ENCODE data around the gene TRPM7. TPM values are rescaled to one million over a fixed set of nuclear protein-coding genes. Genes with fewer than 3 reads are reported as not detected.

TRPM7 gene
- total RNA-seq, 4 donors from 2014 or later, result 47.4 to 96.5 (median 48.8) TPM

DNA sequence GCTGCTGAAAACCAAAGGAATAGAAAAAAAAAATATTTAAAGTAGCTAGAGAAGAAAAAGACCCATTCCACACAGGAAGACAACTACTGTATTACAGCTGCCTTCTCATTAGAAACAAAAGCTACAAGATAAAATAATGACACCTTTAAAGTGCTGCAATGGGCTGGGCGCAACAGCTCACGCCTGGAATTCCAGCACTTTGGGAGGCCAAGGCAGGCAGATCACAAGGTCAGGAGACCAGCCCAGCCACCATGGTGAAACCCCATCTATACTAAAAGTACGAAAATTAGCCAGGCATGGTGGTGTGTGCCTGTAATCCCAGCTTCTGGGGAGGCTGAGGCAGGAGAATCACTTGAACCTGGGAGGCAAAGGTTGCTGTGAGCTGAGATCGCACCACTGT, 31.0 kb downstream of the TRPM7 start:
- no peaks in the 10 kb centered on the region for H3K9me3 ChIP-seq
- H3K4me3 ChIP-seq, result no peak overlapping the region
- 95 to 100% methylated on average over 1 to 4 of the region's 4 CpGs for WGBS, 2 donors (ENCODE audit: low coverage in 1 of 2)
- H3K27me3 ChIP-seq, result no peaks in the 10 kb centered on the region
- in situ Hi-C loops (cut with MboI; ENCODE audit: low pct_ligation_motif_present in 1 of 4, low pct_unique_long_range_greater_than_20kb in 1 of 4, low sequenced_read_pairs in 3 of 4) (no loop called here), intact Hi-C loops (cut with DNase I; ENCODE audit: low total_unique reads) (no loop called here)
- TF ChIP-seq POLR2AphosphoS5 (IDR thresholded peaks at IDR 0.05), result no peak
- TF ChIP-seq EP300 (IDR thresholded peaks at IDR 0.05; ENCODE audit: low read depth), result no peak
- TF ChIP-seq, protein P1, sequence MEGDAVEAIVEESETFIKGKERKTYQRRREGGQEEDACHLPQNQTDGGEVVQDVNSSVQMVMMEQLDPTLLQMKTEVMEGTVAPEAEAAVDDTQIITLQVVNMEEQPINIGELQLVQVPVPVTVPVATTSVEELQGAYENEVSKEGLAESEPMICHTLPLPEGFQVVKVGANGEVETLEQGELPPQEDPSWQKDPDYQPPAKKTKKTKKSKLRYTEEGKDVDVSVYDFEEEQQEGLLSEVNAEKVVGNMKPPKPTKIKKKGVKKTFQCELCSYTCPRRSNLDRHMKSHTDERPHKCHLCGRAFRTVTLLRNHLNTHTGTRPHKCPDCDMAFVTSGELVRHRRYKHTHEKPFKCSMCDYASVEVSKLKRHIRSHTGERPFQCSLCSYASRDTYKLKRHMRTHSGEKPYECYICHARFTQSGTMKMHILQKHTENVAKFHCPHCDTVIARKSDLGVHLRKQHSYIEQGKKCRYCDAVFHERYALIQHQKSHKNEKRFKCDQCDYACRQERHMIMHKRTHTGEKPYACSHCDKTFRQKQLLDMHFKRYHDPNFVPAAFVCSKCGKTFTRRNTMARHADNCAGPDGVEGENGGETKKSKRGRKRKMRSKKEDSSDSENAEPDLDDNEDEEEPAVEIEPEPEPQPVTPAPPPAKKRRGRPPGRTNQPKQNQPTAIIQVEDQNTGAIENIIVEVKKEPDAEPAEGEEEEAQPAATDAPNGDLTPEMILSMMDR (IDR thresholded peaks at IDR 0.05), result no peak
- TF ChIP-seq POLR2A (IDR thresholded peaks at IDR 0.05), result no peak
- H3K4me1 ChIP-seq, result no peaks in the 10 kb centered on the region
- no peak overlapping the region for H3K27ac ChIP-seq
- no peak for DNase-seq
- H3K36me3 ChIP-seq, result peaks cover 0 to 51% (median 12%) of the 10 kb centered on the region in 4 donors

DNA sequence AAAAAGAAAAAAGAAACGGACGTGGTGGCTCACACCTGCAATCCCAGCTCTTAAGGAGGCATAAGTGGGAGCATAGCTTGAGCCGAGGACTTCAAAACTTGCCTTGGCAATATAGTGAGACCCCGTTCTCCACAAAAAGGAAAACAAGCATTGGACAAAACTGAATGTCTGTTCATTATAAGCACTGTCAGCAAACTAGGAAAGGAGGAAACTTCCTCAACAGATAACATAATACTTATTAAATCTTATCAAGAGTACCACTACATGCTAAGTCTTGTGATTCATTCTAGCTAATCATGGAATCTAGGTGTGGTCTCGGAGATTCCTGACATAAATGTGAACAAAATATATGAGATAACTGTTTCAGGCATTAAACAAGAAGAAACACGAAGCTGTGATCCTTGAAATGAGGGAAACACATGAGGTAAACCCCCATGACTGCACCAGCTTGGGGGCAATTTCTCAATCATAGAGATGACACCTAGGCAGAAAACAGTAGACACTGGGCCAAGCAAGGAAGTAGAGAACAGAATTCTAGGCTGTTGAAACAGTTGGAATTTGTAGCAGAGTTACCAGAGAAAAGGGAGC, 33.3 kb downstream of the TRPM7 start:
- 90% methylated on average over 6 of the region's 6 CpGs; no CpG with 5 or more reads in 1 of the 2 donors for WGBS, 2 donors (ENCODE audit: low coverage in 1 of 2)
- H3K4me3 ChIP-seq, result no peak overlapping the region
- no peak overlapping the region for H3K27ac ChIP-seq
- TF ChIP-seq EP300 (IDR thresholded peaks at IDR 0.05; ENCODE audit: low read depth) (no peak), POLR2A (IDR thresholded peaks at IDR 0.05) (no peak), POLR2AphosphoS5 (IDR thresholded peaks at IDR 0.05) (no peak)
- TF ChIP-seq, protein P1 (IDR thresholded peaks at IDR 0.05), result no peak
- no peak for DNase-seq
- H3K4me1 ChIP-seq, result no peaks in the 10 kb centered on the region
- intact Hi-C loops (cut with DNase I; ENCODE audit: low total_unique reads) (no loop called here), in situ Hi-C loops (cut with MboI; ENCODE audit: low pct_ligation_motif_present in 1 of 4, low pct_unique_long_range_greater_than_20kb in 1 of 4, low sequenced_read_pairs in 3 of 4) (no loop called here)
- no peaks in the 10 kb centered on the region for H3K27me3 ChIP-seq
- H3K36me3 ChIP-seq, result peaks cover 0 to 64% (median 19%) of the 10 kb centered on the region in 4 donors
- H3K9me3 ChIP-seq, result no peaks in the 10 kb centered on the region

DNA sequence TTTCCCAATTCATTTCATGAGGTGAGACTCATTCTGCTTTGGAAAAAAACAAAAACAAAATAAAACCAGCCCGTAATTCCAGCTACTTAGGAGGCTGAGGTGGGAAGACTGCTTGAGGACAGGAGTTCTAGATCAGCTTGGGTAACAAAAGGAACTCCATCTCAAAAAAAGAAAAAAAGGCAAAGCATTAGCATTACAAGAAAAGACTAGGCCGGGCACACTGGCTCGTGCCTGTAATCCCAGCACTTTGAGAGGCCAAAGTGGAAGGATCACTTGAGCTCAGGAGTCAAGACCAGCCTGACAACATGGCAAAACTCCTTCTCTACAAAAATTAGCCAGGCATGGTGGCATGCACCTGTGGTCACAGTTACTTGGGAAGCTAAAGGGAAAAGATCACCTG, 33.9 kb downstream of the TRPM7 start:
- no peak overlapping the region for H3K27ac ChIP-seq
- peaks cover 0 to 64% (median 21%) of the 10 kb centered on the region in 4 donors for H3K36me3 ChIP-seq
- no peaks in the 10 kb centered on the region for H3K27me3 ChIP-seq
- 95% methylated on average over 3 of the region's 3 CpGs; no CpG with 5 or more reads in 1 of the 2 donors for WGBS, 2 donors (ENCODE audit: low coverage in 1 of 2)
- DNase-seq, result no peak
- in situ Hi-C loops (cut with MboI; ENCODE audit: low pct_ligation_motif_present in 1 of 4, low pct_unique_long_range_greater_than_20kb in 1 of 4, low sequenced_read_pairs in 3 of 4) (no loop called here), intact Hi-C loops (cut with DNase I; ENCODE audit: low total_unique reads) (no loop called here)
- H3K9me3 ChIP-seq, result no peaks in the 10 kb centered on the region
- no peaks in the 10 kb centered on the region for H3K4me1 ChIP-seq
- no peak overlapping the region for H3K4me3 ChIP-seq
- TF ChIP-seq POLR2AphosphoS5 (IDR thresholded peaks at IDR 0.05), result no peak
- TF ChIP-seq POLR2A (IDR thresholded peaks at IDR 0.05), result no peak
- TF ChIP-seq, protein P1 (IDR thresholded peaks at IDR 0.05), result no peak

DNA sequence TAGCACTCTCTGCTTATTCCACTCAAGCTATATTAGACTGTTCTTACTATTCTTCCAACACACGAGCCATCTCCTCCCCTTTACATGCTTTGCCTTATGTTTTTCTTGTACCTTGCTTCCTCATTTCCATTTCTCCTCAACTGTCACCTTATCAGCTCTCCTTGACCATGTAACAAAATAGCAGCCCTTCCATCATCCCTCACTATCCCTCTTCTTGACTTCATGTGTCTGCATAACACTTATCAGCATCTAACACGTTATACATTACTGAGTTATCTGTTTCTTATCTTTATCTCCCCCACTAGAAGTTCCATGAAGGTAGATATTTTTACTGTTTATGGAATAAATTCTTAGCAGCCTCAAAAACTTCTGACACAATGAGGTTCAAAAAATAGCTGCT, 45.3 kb downstream of the TRPM7 start:
- H3K36me3 ChIP-seq, result peaks cover 0 to 58% (median 29%) of the 10 kb centered on the region in 4 donors
- H3K9me3 ChIP-seq, result no peaks in the 10 kb centered on the region
- no peak overlapping the region for H3K27ac ChIP-seq
- TF ChIP-seq, protein P1 (IDR thresholded peaks at IDR 0.05), result no peak
- no peak for TF ChIP-seq POLR2A (IDR thresholded peaks at IDR 0.05)
- no peak for TF ChIP-seq POLR2AphosphoS5 (IDR thresholded peaks at IDR 0.05)
- no peak for TF ChIP-seq EP300 (IDR thresholded peaks at IDR 0.05; ENCODE audit: low read depth)
- no peak overlapping the region for H3K4me3 ChIP-seq
- no peaks in the 10 kb centered on the region for H3K4me1 ChIP-seq
- in situ Hi-C loops (cut with MboI; ENCODE audit: low pct_ligation_motif_present in 1 of 4, low pct_unique_long_range_greater_than_20kb in 1 of 4, low sequenced_read_pairs in 3 of 4) (no loop called here), intact Hi-C loops (cut with DNase I; ENCODE audit: low total_unique reads) (no loop called here)
- H3K27me3 ChIP-seq, result no peaks in the 10 kb centered on the region
- WGBS, 2 donors (ENCODE audit: low coverage in 1 of 2), result 95 to 100% methylated on average over 2 of the region's 2 CpGs
- DNase-seq, result no peak
